Measurements from ENCODE around the gene EPHB1. TPM values are rescaled to one million over a fixed set of nuclear protein-coding genes. Genes with fewer than 3 reads are reported as not detected.
A peak's percentile ranks its signal among the peaks of the same experiment; 100 is the strongest.

The EPHB1 gene
- total RNA-seq, 1 donor: 1.3 TPM

- no peak for DNase-seq (ENCODE audit: low read depth)
- no peak for TF ChIP-seq CTCF (IDR thresholded peaks at IDR 0.05; ENCODE audit: insufficient read depth, low read depth, low read length)
- no peak overlapping the region for H3K4me3 ChIP-seq (ENCODE audit: low read depth, low read length)
These were observed 29.7 kb downstream of the EPHB1 start for GRCh38 chr3:134824791-134825190.

- no peak for DNase-seq (ENCODE audit: low read depth)
- no peak for TF ChIP-seq CTCF (IDR thresholded peaks at IDR 0.05; ENCODE audit: insufficient read depth, low read depth, low read length)
- H3K4me3 ChIP-seq (ENCODE audit: low read depth, low read length): no peak overlapping the region
These were observed 32.2 kb downstream of the EPHB1 start for GRCh38 chr3:134827213-134827612.

GRCh38 chr3:134829721-134830120 lies 34.7 kb downstream of the EPHB1 start:
- no peak overlapping the region for H3K4me3 ChIP-seq (ENCODE audit: low read depth, low read length)
- no peak for TF ChIP-seq CTCF (IDR thresholded peaks at IDR 0.05; ENCODE audit: insufficient read depth, low read depth, low read length)
- DNase-seq (ENCODE audit: low read depth): no peak

- DNase-seq (ENCODE audit: low read depth): no peak
- no peak for TF ChIP-seq CTCF (IDR thresholded peaks at IDR 0.05; ENCODE audit: insufficient read depth, low read depth, low read length)
These were observed 37.5 kb downstream of the EPHB1 start for GRCh38 chr3:134832585-134832984.

GRCh38 chr3:134833453-134834163 lies 38.5 kb downstream of the EPHB1 start:
- DNase-seq (ENCODE audit: low read depth): no peak
- H3K4me3 ChIP-seq (ENCODE audit: low read depth, low read length): no peak overlapping the region
- no peak for TF ChIP-seq CTCF (IDR thresholded peaks at IDR 0.05; ENCODE audit: insufficient read depth, low read depth, low read length)

More at GRCh38 chr3:134832585-134832984, 37.5 kb downstream of the EPHB1 start:
- H3K4me3 ChIP-seq (ENCODE audit: low read depth, low read length): no peak overlapping the region

- no peak overlapping the region for H3K4me3 ChIP-seq (ENCODE audit: low read depth, low read length)
- no peak for DNase-seq (ENCODE audit: low read depth)
- TF ChIP-seq CTCF (IDR thresholded peaks at IDR 0.05; ENCODE audit: insufficient read depth, low read depth, low read length): no peak
These were observed 41.9 kb downstream of the EPHB1 start for GRCh38 chr3:134836921-134837320.

- H3K4me3 ChIP-seq (ENCODE audit: low read depth, low read length): no peak overlapping the region
- peak; percentile 15 for TF ChIP-seq CTCF (IDR thresholded peaks at IDR 0.05; ENCODE audit: insufficient read depth, low read depth, low read length)
- DNase-seq (ENCODE audit: low read depth): no peak
These were observed 43.5 kb downstream of the EPHB1 start for GRCh38 chr3:134838599-134838998.
